ENCODE data around the gene THAP12. TPM values are rescaled to one million over a fixed set of nuclear protein-coding genes. Genes with fewer than 3 reads are reported as not detected.
A peak's percentile ranks its signal among the peaks of the same experiment; 100 is the strongest.

THAP12 gene, protein sequence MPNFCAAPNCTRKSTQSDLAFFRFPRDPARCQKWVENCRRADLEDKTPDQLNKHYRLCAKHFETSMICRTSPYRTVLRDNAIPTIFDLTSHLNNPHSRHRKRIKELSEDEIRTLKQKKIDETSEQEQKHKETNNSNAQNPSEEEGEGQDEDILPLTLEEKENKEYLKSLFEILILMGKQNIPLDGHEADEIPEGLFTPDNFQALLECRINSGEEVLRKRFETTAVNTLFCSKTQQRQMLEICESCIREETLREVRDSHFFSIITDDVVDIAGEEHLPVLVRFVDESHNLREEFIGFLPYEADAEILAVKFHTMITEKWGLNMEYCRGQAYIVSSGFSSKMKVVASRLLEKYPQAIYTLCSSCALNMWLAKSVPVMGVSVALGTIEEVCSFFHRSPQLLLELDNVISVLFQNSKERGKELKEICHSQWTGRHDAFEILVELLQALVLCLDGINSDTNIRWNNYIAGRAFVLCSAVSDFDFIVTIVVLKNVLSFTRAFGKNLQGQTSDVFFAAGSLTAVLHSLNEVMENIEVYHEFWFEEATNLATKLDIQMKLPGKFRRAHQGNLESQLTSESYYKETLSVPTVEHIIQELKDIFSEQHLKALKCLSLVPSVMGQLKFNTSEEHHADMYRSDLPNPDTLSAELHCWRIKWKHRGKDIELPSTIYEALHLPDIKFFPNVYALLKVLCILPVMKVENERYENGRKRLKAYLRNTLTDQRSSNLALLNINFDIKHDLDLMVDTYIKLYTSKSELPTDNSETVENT
- polyA plus RNA-seq (24.9 to 49.8 TPM (median 28.8 TPM) in 3 replicates), polyA minus RNA-seq (3.9 to 28.7 TPM (median 12.6 TPM) in 3 replicates)
- 54.7 TPM for polyA plus RNA-seq (2011; ENCODE audit: low read depth)
- 21.3 and 43.5 TPM in 2 replicates for polyA plus RNA-seq (2011; cell fraction: cytosol; rRNA removed)
- polyA plus RNA-seq (2011; cell fraction: nucleus; rRNA removed): 19.1 and 23.2 TPM in 2 replicates
- 20.6 and 26.7 TPM in 2 replicates for polyA plus RNA-seq (2012; ENCODE audit: low replicate concordance)
- 16.1 TPM for polyA minus RNA-seq (2011; cell fraction: cytosol; rRNA and poly(A)+ RNA removed)
- polyA minus RNA-seq (2011; cell fraction: nucleus; rRNA and poly(A)+ RNA removed): 9.7 and 18.0 TPM in 2 replicates

DNA sequence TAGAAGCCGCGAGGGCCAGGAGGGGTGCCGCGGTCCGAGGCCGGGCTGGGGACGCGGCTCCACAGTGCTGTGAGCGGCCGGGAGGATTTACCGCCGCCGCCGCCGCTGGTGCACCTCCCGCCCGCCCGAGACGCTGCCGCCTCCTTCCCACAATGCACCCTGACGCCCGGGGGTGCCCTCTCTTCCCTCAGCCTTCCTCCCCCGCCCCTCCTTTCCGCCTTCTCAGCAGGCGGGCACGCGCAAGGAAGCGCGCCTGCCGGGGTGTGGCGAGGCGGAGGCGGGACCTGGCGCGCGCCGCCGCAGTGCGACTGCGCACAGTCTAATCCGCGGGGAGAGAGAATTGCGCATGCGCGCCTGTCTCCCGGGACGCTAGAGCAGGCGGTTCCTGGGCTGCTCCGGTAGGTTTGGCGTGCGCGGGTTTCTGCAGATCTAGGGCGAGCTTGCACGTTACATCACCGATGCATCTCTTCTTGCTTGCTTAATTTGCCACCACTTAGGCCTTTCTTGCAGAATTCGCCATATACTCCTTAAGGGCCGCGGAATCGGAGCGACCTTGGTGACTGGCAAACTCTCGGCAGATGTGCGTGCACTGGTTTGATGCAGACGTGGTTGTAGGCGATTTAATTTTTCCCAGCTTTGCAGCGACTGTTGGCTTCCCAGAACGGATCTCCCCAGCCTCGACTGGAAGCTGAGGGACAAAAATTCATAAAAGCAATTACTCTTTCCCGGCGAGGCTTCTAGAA lies at the start of gene THAP12, which contains the start of gene GVQW3:
Gene THAP12 (minus strand): TSS at position 156 of the 743 bp plus-strand sequence. CDS start 296 bp downstream, outside the sequence.
Gene GVQW3 (plus strand): TSS at position 347 of the 743 bp plus-strand sequence. CDS start 506 bp downstream, outside the sequence.
- Histone ChIP-seq H3K36me3 (ENCODE audit: control insufficient read depth in 2 of 2, extremely low read depth in 1 of 2, insufficient read depth in 2 of 2, low read length in 2 of 2) (no peaks in the 10 kb centered on the region), H3K27ac (ENCODE audit: control insufficient read depth, insufficient read depth, low read length) (peak within 1 kb of the TSS; percentile 63), H3K4me1 (ENCODE audit: control insufficient read depth, extremely low read depth, insufficient read depth, low read length) (peaks cover 13% of the 10 kb centered on the region), H3K9me3 (ENCODE audit: control insufficient read depth, low read depth, low read length) (no peaks in the 10 kb centered on the region), H3K9ac (ENCODE audit: control insufficient read depth, extremely low read depth, insufficient read depth, low read length) (peak within 1 kb of the TSS; percentile 84), H4K20me1 (ENCODE audit: control insufficient read depth, extremely low read depth, insufficient read depth, low read length) (no peaks in the 10 kb centered on the region), H3K79me2 (ENCODE audit: control insufficient read depth, insufficient read depth, low read length) (peaks cover 44% of the 10 kb centered on the region), H3K4me2 (ENCODE audit: control insufficient read depth, extremely low read depth, insufficient read depth, low read depth, low read length) (peak within 1 kb of the TSS; percentile 93), H3K9me1 (ENCODE audit: control insufficient read depth, extremely low read depth, insufficient read depth, low read length) (no peaks in the 10 kb centered on the region), H3K4me3 (ENCODE audit: control insufficient read depth in 2 of 3, extremely low read depth in 1 of 3, insufficient read depth in 2 of 3, low read depth in 1 of 3, low read length in 3 of 3) (peak within 1 kb of the TSS; percentile 65 to 93 (median 79)), H2AFZ (ENCODE audit: control insufficient read depth, low read length) (peak within 1 kb of the TSS; percentile 98), H3K27me3 (ENCODE audit: control insufficient read depth, extremely low read depth, insufficient read depth, low read length) (no peaks in the 10 kb centered on the region)
- FAIRE-seq (no peak), DNase-seq (ENCODE audit: low read depth, low spot score) (peak; percentile 73)
- no peak for TF ChIP-seq EZH2 (IDR thresholded peaks at IDR 0.05; ENCODE audit: low read length)
- TF ChIP-seq, protein P1, sequence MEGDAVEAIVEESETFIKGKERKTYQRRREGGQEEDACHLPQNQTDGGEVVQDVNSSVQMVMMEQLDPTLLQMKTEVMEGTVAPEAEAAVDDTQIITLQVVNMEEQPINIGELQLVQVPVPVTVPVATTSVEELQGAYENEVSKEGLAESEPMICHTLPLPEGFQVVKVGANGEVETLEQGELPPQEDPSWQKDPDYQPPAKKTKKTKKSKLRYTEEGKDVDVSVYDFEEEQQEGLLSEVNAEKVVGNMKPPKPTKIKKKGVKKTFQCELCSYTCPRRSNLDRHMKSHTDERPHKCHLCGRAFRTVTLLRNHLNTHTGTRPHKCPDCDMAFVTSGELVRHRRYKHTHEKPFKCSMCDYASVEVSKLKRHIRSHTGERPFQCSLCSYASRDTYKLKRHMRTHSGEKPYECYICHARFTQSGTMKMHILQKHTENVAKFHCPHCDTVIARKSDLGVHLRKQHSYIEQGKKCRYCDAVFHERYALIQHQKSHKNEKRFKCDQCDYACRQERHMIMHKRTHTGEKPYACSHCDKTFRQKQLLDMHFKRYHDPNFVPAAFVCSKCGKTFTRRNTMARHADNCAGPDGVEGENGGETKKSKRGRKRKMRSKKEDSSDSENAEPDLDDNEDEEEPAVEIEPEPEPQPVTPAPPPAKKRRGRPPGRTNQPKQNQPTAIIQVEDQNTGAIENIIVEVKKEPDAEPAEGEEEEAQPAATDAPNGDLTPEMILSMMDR (optimal IDR thresholded peaks at IDR 0.05 in 1 of 3, IDR thresholded peaks at IDR 0.05 in 1 of 3, conservative IDR thresholded peaks at IDR 0.05 in 1 of 3; ENCODE audit: extremely low read depth in 1 of 3, insufficient read depth in 2 of 3, low read length in 3 of 3): peak in 1 of 3 experiments; percentile 63
- dilution Hi-C loops (cut with MboI; ENCODE audit: extremely low pct_ligation_motif_present, low sequenced_read_pairs): no loop called here

DNA sequence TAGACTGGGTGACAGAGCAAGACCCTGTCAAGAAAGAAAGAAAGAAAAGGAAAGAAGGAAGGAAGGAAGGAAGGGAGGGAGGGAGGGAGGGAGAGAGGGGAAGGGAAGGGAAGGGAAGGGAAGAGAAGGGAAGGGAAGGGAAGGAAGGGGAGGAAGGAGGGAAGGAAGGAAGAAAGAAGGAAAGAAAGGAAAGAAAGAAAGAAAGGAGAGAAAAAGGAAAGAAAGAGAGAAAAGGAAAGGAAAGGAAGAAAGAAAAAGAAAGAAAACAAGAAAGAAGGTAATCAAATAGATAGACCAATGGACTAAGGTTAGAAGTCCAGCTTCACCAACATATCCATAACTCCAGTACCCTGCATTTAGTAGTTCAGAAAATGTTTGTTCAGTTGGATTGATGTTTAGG lies 45.7 kb upstream of the THAP12 start:
- no peaks in the 10 kb centered on the region for H3K9me1 ChIP-seq (ENCODE audit: control insufficient read depth, extremely low read depth, insufficient read depth, low read length)
- H3K79me2 ChIP-seq (ENCODE audit: control insufficient read depth, insufficient read depth, low read length): no peaks in the 10 kb centered on the region
- no peaks in the 10 kb centered on the region for H3K9me3 ChIP-seq (ENCODE audit: control insufficient read depth, low read depth, low read length)
- H2AFZ ChIP-seq (ENCODE audit: control insufficient read depth, low read length): no peak overlapping the region
- H3K4me2 ChIP-seq (ENCODE audit: control insufficient read depth, extremely low read depth, insufficient read depth, low read depth, low read length): no peak overlapping the region
- dilution Hi-C loops (cut with MboI; ENCODE audit: extremely low pct_ligation_motif_present, low sequenced_read_pairs): no loop called here
- no peaks in the 10 kb centered on the region for H3K27me3 ChIP-seq (ENCODE audit: control insufficient read depth, extremely low read depth, insufficient read depth, low read length)
- no peak for FAIRE-seq
- no peak overlapping the region for H3K4me3 ChIP-seq (ENCODE audit: control insufficient read depth in 2 of 3, extremely low read depth in 1 of 3, insufficient read depth in 2 of 3, low read depth in 1 of 3, low read length in 3 of 3)
- no peaks in the 10 kb centered on the region for H3K36me3 ChIP-seq (ENCODE audit: control insufficient read depth in 2 of 2, extremely low read depth in 1 of 2, insufficient read depth in 2 of 2, low read length in 2 of 2)
- no peak for DNase-seq (ENCODE audit: low read depth, low spot score)
- no peak overlapping the region for H3K27ac ChIP-seq (ENCODE audit: control insufficient read depth, insufficient read depth, low read length)
- TF ChIP-seq EZH2 (IDR thresholded peaks at IDR 0.05; ENCODE audit: low read length): no peak
- TF ChIP-seq, protein P1 (optimal IDR thresholded peaks at IDR 0.05 in 1 of 3, IDR thresholded peaks at IDR 0.05 in 1 of 3, conservative IDR thresholded peaks at IDR 0.05 in 1 of 3; ENCODE audit: extremely low read depth in 1 of 3, insufficient read depth in 2 of 3, low read length in 3 of 3): no peak
- no peak overlapping the region for H3K9ac ChIP-seq (ENCODE audit: control insufficient read depth, extremely low read depth, insufficient read depth, low read length)
- H4K20me1 ChIP-seq (ENCODE audit: control insufficient read depth, extremely low read depth, insufficient read depth, low read length): no peaks in the 10 kb centered on the region
- no peaks in the 10 kb centered on the region for H3K4me1 ChIP-seq (ENCODE audit: control insufficient read depth, extremely low read depth, insufficient read depth, low read length)

Data from keratinocyte (primary cell).